HG03558 (cell line): ENCODE results near the gene SULT2A1.
"Not testable (repeated sequence)": the region's sequence is repeated elsewhere in the genome, so short reads cannot be mapped to it uniquely, and the experiment has no call there.

Source experiments
- ATAC-seq: cut with Tn5 transposase; IDR thresholded peaks from one replicate; pipeline ENCODE4 v1.9.1; 2021; ENCODE audit warnings: moderate number of reproducible peaks; ENCODE audit not compliant: unreplicated experiment; ENCODE audit errors: extremely low read depth

Gene SULT2A1

GRCh38 chr19:47861630-47862029 lies 24.5 kb downstream of the SULT2A1 start:
- no peak for ATAC-seq

GRCh38 chr19:47860602-47861297 lies 25.4 kb downstream of the SULT2A1 start:
- ATAC-seq = no peak

- ATAC-seq = not testable (repeated sequence)
These were observed 26.3 kb downstream of the SULT2A1 start for GRCh38 chr19:47859838-47860237.

- ATAC-seq = not testable (repeated sequence)
These were observed 27.3 kb downstream of the SULT2A1 start, which contains the start of gene TPRX2 for GRCh38 chr19:47858646-47859285. Gene TPRX2 (plus strand): TSS chr19:47859235. CDS start chr19:47859247, 12 bp downstream.

GRCh38 chr19:47858231-47858630 lies 27.9 kb downstream of the SULT2A1 start:
- ATAC-seq = not testable (repeated sequence)

- ATAC-seq = no peak
These were observed 31.7 kb downstream of the SULT2A1 start for GRCh38 chr19:47854459-47854858.

GRCh38 chr19:47853003-47853402 lies 33.1 kb downstream of the SULT2A1 start:
- ATAC-seq = no peak

GRCh38 chr19:47848823-47849473 lies 37.2 kb downstream of the SULT2A1 start:
- no peak for ATAC-seq

- ATAC-seq = no peak
These were observed 37.7 kb downstream of the SULT2A1 start for GRCh38 chr19:47848425-47848822.

GRCh38 chr19:47842941-47843340 lies 43.2 kb downstream of the SULT2A1 start:
- no peak for ATAC-seq

GRCh38 chr19:47839913-47840312 lies 46.2 kb downstream of the SULT2A1 start:
- no peak for ATAC-seq

GRCh38 chr19:47839411-47839810 lies 46.7 kb downstream of the SULT2A1 start:
- ATAC-seq = no peak

- no peak for ATAC-seq
These were observed 50.1 kb downstream of the SULT2A1 start for GRCh38 chr19:47836038-47836437.

GRCh38 chr19:47832723-47833122 lies 53.4 kb downstream of the SULT2A1 start:
- ATAC-seq = no peak

- no peak for ATAC-seq
These were observed 59.3 kb downstream of the SULT2A1 start for GRCh38 chr19:47826800-47827199.

- no peak for ATAC-seq
These were observed 61.7 kb downstream of the SULT2A1 start for GRCh38 chr19:47824396-47824795.

GRCh38 chr19:47821460-47822020 lies 64.6 kb downstream of the SULT2A1 start, which contains the start of gene CRX:
Gene CRX (plus strand): TSS chr19:47821937. CDS start chr19:47834444, 12,507 bp downstream.
- ATAC-seq = no peak
